Ectodermal cell (in vitro differentiated cells): ENCODE measurements around the gene OSTC. TPM values are rescaled to one million over a fixed set of nuclear protein-coding genes. Genes with fewer than 3 reads are reported as not detected.

Source experiments
- H3K27ac ChIP-seq: 2 replicates; pipeline ENCODE4 v1.7.0; 2013; ENCODE audit warnings: mild to moderate bottlenecking, low read depth, low read length; ENCODE audit not compliant: insufficient read depth, poor library complexity, severe bottlenecking
- H3K27me3 ChIP-seq: 2 replicates; pipeline ENCODE4 v1.7.0; 2013; ENCODE audit warnings: mild to moderate bottlenecking, low read length; ENCODE audit not compliant: insufficient read depth, control insufficient read depth, poor library complexity, severe bottlenecking
- H3K36me3 ChIP-seq: one replicate; pipeline ENCODE4 v1.7.0; 2013; ENCODE audit warnings: low read length; ENCODE audit not compliant: control insufficient read depth, insufficient read depth
- H3K4me1 ChIP-seq: one replicate; pipeline ENCODE4 v1.7.0; 2013; ENCODE audit warnings: low read length; ENCODE audit not compliant: control insufficient read depth, insufficient read depth
- H3K4me3 ChIP-seq: 2 replicates; pipeline ENCODE4 v1.7.0; 2013; ENCODE audit warnings: low read depth, low read length, control low read depth; ENCODE audit not compliant: insufficient read depth
- H3K9me3 ChIP-seq: 2 replicates; pipeline ENCODE4 v1.7.0; 2013; ENCODE audit warnings: mild to moderate bottlenecking, low read length, moderate library complexity; ENCODE audit not compliant: control insufficient read depth
- WGBS, 2 experiments: methylation state at CpG; one replicate each; pipeline ENCODE4 v1.1.7; 2013; ENCODE audit warnings: missing lambda C conversion rate in 2 of 2; 5-methylcytosine and 5-hydroxymethylcytosine counted together
- polyA plus RNA-seq, 4 experiments: library from polyadenylated mRNA; stranded (reverse); fragments of 50-300 nt; gene quantifications; one replicate each; pipeline ENCODE4 v1.2.3, GENCODE V29; 2013

OSTC gene
- 202 TPM for polyA plus RNA-seq (2013, experiment 1 of 4)
- 205 TPM for polyA plus RNA-seq (2013, experiment 2 of 4)
- 185 TPM for polyA plus RNA-seq (2013, experiment 3 of 4)
- polyA plus RNA-seq (2013, experiment 4 of 4), result 196 TPM

DNA sequence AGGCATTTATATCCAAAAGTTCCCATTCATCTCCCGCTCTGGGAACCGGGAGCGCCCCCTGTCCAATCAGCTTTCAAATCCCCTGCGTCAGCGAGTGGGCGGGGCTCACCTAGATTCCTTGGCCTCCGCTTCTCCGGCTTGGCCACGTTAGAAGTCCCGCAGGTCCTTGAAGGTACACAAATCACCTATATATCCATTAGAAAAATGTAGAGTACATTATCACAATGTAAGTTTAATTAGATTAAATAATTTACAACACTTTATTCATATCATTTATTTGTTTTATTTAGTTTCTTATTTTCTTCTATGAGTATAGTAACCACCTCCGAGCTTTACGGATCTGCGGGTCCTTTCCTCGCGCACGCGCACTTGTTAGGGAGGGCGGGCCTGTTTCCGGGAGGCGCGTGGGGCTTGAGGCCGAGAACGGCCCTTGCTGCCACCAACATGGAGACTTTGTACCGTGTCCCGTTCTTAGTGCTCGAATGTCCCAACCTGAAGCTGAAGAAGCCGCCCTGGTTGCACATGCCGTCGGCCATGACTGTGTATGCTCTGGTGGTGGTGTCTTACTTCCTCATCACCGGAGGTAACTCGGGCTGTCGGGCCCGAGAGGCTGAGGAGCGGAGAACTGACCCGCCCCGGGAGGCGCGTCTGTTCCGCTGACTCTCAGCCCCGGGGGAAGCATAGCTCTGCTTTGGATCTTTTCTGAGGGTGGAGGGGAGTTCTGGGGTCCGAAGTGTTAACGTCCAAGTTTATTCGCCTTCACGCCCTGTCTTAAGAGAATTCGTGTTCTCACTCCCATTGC, at the start of gene OSTC:
OSTC (plus strand) TSS at position 388 of the 802 bp plus-strand sequence; CDS start at position 445, 57 bp downstream.
- Histone ChIP-seq H3K27me3 (no peaks in the 10 kb centered on the region), H3K9me3 (no peaks in the 10 kb centered on the region), H3K4me3 (peak within 1 kb of the TSS; percentile 98), H3K36me3 (no peaks in the 10 kb centered on the region), H3K4me1 (no peaks in the 10 kb centered on the region), H3K27ac (no peak within 1 kb of the TSS)
- WGBS, 2 experiments, result 0% methylated on average over 44 to 45 of the region's 45 CpGs

- Histone ChIP-seq H3K27ac (no peak overlapping the region), H3K4me3 (no peak overlapping the region), H3K36me3 (no peaks in the 10 kb centered on the region), H3K4me1 (no peaks in the 10 kb centered on the region), H3K27me3 (no peaks in the 10 kb centered on the region), H3K9me3 (no peaks in the 10 kb centered on the region)
- WGBS, 2 experiments, result 83 to 92% methylated on average over 3 of the region's 3 CpGs
These were observed 49.3 kb upstream of the OSTC start for GRCh38 chr4:108601106-108601505.

GRCh38 chr4:108601532-108601931, 48.9 kb upstream of the OSTC start:
- Histone ChIP-seq H3K4me3 (no peak overlapping the region), H3K27ac (no peak overlapping the region), H3K4me1 (no peaks in the 10 kb centered on the region), H3K27me3 (no peaks in the 10 kb centered on the region), H3K9me3 (no peaks in the 10 kb centered on the region), H3K36me3 (no peaks in the 10 kb centered on the region)
- 93 to 94% methylated on average over 1 of the region's 1 CpG for WGBS, 2 experiments

DNA sequence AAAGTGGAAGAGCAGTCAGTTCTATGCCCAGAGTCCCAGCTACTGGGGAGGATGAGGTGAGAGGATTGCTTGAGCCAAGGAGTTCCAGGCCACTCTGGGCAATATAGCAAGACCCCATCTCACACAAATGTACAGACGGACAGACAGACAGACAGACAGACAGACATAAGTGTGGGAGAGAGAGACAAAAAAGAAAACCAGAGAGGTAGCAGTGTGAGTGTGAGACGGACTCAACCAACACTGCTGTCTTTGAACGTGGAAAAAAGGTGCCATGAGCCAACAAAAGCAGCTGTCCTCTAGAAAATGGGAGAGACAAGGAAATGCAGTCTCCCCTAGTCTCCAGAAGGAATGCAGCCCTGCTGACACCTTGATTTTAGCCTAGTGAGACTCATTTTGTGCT, 48.2 kb upstream of the OSTC start:
- 88 to 89% methylated on average over 3 of the region's 3 CpGs for WGBS, 2 experiments
- H3K27ac ChIP-seq, result no peak overlapping the region

DNA sequence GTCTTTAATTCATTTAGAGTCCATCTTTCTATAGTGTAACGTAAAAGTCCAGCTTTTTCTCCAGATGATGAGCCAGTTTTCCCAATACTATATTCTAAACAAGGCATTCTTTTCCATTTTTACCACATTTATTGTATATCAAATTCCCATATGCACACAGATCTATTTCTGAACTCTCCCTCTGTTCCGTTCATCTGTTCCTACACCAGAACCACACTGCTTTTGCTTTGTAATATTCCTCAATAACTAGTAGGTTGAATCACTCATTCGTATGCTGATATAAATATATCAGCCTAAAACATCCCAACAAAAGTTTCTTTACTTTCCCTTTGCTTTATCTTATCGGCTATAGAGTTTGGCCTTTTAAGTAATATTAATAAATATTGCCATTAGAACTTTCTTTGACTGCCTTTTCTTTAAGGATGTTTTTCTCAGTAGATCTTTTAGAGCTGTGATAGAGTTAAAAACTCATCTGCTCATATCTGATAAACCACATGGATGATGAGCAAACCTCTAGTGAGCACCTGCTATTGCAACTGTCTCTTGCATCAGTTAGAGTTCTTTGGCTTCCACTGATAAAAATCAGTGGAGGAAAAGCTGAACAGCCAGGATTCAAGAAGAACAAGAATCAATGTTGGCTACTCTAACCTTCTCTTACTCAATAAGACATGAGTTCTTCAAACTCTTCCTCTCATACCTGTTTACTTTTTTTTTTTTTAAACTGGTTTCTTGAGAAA, 43.2 kb upstream of the OSTC start:
- WGBS, 2 experiments, result 92 to 96% methylated on average over 3 of the region's 4 CpGs
- Histone ChIP-seq H3K36me3 (no peaks in the 10 kb centered on the region), H3K4me3 (no peak overlapping the region), H3K27ac (no peak overlapping the region), H3K27me3 (no peaks in the 10 kb centered on the region), H3K4me1 (peaks cover 10% of the 10 kb centered on the region), H3K9me3 (no peaks in the 10 kb centered on the region)

More for the DNA sequence above, 48.2 kb upstream of the OSTC start:
- no peaks in the 10 kb centered on the region for H3K4me1 ChIP-seq
- H3K9me3 ChIP-seq, result no peaks in the 10 kb centered on the region
- no peaks in the 10 kb centered on the region for H3K36me3 ChIP-seq
- no peaks in the 10 kb centered on the region for H3K27me3 ChIP-seq
- H3K4me3 ChIP-seq, result no peak overlapping the region

- H3K9me3 ChIP-seq, result no peaks in the 10 kb centered on the region
- WGBS, 2 experiments, result 77 to 78% methylated on average over 8 to 9 of the region's 10 CpGs
- H3K36me3 ChIP-seq, result no peaks in the 10 kb centered on the region
- H3K27me3 ChIP-seq, result no peaks in the 10 kb centered on the region
- no peak overlapping the region for H3K4me3 ChIP-seq
- H3K4me1 ChIP-seq, result peaks cover 10% of the 10 kb centered on the region
- no peak overlapping the region for H3K27ac ChIP-seq
These were observed 39.0 kb upstream of the OSTC start for GRCh38 chr4:108611365-108611764.

DNA sequence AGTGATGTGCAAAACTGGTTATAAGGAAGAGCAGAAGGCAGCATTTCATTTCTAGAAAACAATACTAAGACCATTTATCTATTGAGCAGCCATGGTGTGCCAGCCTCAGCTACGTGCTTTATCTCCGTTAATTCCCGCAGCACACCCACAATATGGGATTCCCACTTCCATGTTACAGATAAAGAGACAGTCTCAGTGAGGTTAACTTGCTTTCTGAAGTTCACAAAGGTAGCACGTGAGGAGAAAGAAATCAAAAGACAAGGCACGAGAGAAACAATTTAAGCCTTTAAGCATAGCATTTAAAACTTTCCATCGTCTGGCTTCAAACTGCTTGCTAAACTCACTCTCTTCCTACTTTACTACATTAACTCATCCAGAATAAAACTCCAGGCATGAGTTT, 38.0 kb upstream of the OSTC start:
- Histone ChIP-seq H3K27ac (no peak overlapping the region), H3K36me3 (no peaks in the 10 kb centered on the region), H3K27me3 (no peaks in the 10 kb centered on the region), H3K4me3 (no peak overlapping the region), H3K9me3 (no peaks in the 10 kb centered on the region), H3K4me1 (peaks cover 10% of the 10 kb centered on the region)
- WGBS, 2 experiments, result 86 to 87% methylated on average over 6 of the region's 6 CpGs

GRCh38 chr4:108619372-108620100, 30.9 kb upstream of the OSTC start:
- no peaks in the 10 kb centered on the region for H3K4me1 ChIP-seq
- H3K36me3 ChIP-seq, result peaks cover 23% of the 10 kb centered on the region
- no peaks in the 10 kb centered on the region for H3K9me3 ChIP-seq
- H3K27me3 ChIP-seq, result no peaks in the 10 kb centered on the region
- peak overlapping the region; percentile 88 for H3K4me3 ChIP-seq
- WGBS, 2 experiments, result 81 to 87% methylated on average over 7 of the region's 7 CpGs
- no peak overlapping the region for H3K27ac ChIP-seq

GRCh38 chr4:108620101-108620932, 30.1 kb upstream of the OSTC start, which contains the start of gene RPL34:
RPL34 (plus strand) TSS chr4:108620576; CDS start chr4:108621960, 1,384 bp downstream.
- 3% methylated on average over 31 to 32 of the region's 32 CpGs for WGBS, 2 experiments
- H3K27ac ChIP-seq, result peak within 1 kb of the TSS; percentile 92
- peak within 1 kb of the TSS; percentile 88 for H3K4me3 ChIP-seq
- no peaks in the 10 kb centered on the region for H3K9me3 ChIP-seq
- H3K4me1 ChIP-seq, result no peaks in the 10 kb centered on the region
- H3K27me3 ChIP-seq, result no peaks in the 10 kb centered on the region
- H3K36me3 ChIP-seq, result peaks cover 27% of the 10 kb centered on the region
